A549 treated with ZK216348 at 1 μM for 4 hours (cell line): ENCODE data around the gene IGFBPL1. TPM values are rescaled to one million over a fixed set of nuclear protein-coding genes. Genes with fewer than 3 reads are reported as not detected.

Source experiments
- total RNA-seq: library from RNA; stranded (reverse); fragments of 200-300 nt; extraction: Qiagen RNA extraction; gene quantifications from 5 replicates; pipeline ENCODE4 v1.2.3, GENCODE V29; 2022; ENCODE audit warnings: low read depth

The IGFBPL1 gene, protein sequence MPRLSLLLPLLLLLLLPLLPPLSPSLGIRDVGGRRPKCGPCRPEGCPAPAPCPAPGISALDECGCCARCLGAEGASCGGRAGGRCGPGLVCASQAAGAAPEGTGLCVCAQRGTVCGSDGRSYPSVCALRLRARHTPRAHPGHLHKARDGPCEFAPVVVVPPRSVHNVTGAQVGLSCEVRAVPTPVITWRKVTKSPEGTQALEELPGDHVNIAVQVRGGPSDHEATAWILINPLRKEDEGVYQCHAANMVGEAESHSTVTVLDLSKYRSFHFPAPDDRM
- total RNA-seq = 2.1 to 3.6 TPM (median 2.4 TPM) in 5 replicates

GRCh38 chr9:38423973-38424843, at the start of gene IGFBPL1:
IGFBPL1 (minus strand) TSS chr9:38424454; CDS start chr9:38424424, 30 bp downstream.

GRCh38 chr9:38392235-38393127, 31.8 kb downstream of the IGFBPL1 start, which contains the start of gene ALDH1B1:
ALDH1B1 (plus strand) TSS chr9:38392702; CDS start chr9:38395749, 3,047 bp downstream.

Other genes with a start within 250 kb of the IGFBPL1 start
- gene ALDH1B1, start 31.8 kb downstream of the IGFBPL1 start, total RNA-seq = 49.7 to 53.6 TPM (median 50.0 TPM) in 5 replicates
- 8.2 to 12.4 TPM (median 10.0 TPM) in 5 replicates for gene ANKRD18A, start 196.1 kb upstream of the IGFBPL1 start, total RNA-seq